Renal cortical epithelial cell (primary cell): ENCODE results near the gene MAPK1. TPM values are rescaled to one million over a fixed set of nuclear protein-coding genes. Genes with fewer than 3 reads are reported as not detected.
"Not testable (repeated sequence)": the region's sequence is repeated elsewhere in the genome, so short reads cannot be mapped to it uniquely, and the experiment has no call there.

Experiments used
- DNase-seq: peaks from one replicate; pipeline ENCODE4 v3.0.0-alpha.2; 2011; ENCODE audit warnings: low read depth
- total RNA-seq: library from RNA; depleted of rRNA; stranded (reverse); fragments of >200 nt; gene quantifications from 2 replicates; pipeline ENCODE4 v1.2.3, GENCODE V29; 2014

Gene MAPK1
- total RNA-seq, 1 donor from 2014 or later, result 93.1 TPM

DNA sequence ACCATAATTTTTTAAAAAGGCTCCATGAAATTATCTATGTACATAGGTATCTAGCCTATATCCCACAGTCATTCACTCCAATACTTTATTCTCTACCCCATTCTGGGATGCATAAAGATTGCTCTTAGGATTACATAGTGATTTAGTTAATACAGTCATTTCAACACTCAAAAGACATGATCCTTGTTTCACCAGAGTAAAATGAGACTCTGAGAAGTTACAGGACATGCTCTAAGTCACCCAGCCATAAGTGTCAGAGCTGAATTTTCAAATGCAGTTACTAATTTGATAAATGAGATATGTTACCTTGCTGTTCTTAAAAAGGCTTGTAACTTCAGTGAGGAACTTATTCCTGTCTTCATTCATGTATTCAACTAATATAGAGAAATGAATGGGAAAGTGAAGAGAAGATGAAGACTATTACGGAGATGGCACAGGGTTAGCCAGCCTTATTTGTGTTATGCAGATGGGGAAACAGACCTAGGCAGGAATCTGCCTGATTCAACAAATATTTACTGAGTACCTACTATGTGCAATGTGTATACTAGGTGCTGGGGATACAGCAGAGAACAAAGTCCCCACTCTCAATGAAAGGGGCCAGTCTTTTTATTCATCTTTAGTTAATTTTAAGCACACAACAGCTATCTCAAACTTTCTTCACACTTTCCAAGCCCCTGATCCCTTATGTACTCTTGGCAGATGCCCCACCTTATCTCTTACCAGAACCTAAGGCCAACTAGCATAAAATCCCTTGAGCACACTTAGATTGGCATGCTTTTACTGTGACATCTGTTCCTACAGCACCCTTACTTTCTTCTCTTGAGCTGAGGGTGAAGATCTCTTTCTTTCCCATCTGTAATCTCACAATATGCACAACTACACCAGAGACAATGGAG is 21.6 kb downstream of the MAPK1 start:
- no peak for DNase-seq

GRCh38 chr22:21842946-21843345 is 24.5 kb downstream of the MAPK1 start:
- no peak for DNase-seq

DNA sequence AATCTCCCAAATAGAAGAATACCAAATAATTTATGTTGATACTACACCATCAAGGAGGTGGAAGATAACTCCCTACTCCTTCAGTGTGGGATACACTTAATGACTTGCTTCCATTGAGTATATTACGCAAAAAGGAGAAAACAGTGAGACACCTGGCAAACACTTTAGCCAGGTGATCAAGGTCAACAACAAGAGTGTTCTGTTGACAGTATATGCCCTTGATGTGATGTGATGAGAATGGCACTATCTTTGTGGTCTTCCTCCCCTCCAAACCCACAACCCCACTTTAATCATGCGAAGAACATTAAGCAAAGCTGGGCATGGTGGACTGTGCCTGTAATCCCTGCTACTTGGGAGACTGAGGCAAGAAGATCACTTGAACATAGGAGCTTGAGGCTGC is 26.0 kb downstream of the MAPK1 start:
- no peak for DNase-seq

DNA sequence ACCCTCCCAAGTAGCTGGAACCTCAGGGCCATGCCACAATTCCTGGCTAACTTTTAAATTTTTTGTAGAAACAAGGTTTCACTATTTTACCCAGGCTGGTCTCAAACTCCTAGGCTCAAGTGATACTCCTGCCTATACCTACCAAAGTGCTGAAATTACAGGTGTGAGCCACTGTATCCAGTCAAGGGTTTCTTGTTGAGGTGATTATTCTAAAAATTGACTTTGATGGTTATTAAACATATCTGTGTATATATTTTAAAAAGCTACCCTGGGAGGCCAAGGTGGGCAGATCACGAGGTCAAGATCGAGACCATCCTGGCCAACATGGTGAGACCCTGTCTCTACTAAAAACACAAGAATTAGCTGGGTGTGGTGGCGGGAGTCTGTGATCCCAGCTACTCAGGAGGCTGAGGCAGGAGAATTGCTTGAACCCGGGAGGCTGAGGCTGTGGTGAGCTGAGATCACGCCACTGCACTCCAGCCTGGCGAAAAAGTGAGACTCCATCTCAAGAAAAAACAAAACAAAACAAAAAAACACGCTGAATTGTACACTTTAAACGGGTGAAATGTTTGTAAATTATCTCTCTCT is 27.1 kb downstream of the MAPK1 start:
- no peak for DNase-seq

DNA sequence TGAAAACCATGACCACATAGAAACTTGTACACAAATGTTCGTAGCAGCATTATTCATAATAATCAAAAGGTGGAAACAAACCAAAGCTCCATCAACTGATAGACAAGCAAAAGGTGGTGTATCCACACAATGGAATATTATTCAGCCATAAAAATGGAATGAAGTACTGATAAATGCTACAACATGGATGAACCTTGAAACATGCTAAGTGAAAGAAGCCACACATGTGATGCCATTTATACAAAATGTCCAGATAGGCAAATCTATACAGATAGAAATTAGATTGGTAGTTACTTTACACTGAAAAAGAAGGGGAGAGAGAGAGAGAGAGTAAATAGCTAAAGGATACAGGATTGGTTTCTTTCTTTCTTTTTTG is 27.7 kb downstream of the MAPK1 start:
- DNase-seq, result no peak

DNA sequence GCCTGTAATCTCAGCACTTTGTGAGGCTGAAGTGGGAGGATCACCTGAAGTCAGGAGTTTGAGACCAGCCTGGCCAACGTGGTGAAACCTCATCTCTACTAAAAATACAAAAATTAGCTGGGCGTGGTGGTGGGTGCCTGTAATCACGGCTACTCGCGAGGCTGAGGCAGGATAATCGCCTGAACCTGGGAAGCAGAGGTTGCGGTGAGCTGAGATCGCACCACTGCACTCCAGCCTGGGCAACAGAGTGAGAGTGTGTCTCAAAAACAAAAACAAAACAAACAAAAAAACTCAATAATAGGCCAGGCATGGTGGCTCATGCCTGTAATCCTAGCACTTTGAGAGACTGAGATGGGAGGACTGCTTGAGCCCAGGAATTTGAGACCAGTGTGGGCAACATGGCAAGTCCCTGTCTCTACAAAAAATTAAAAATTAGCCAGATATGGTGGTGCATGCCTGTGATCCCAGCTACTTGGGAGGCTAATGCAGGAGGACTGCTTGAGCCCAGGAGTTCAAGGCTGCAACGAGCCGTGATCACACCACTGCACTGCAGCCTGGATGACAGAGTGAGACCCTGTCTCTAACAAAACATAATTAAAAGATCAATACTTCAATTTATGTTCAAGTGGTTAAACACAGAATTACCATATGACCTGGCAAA is 28.2 kb downstream of the MAPK1 start:
- DNase-seq, result not testable (repeated sequence)

GRCh38 chr22:21837248-21837979 is 30.0 kb downstream of the MAPK1 start:
- DNase-seq, result peak; percentile 45

GRCh38 chr22:21836486-21836885 is 31.0 kb downstream of the MAPK1 start:
- not testable (repeated sequence) for DNase-seq

DNA sequence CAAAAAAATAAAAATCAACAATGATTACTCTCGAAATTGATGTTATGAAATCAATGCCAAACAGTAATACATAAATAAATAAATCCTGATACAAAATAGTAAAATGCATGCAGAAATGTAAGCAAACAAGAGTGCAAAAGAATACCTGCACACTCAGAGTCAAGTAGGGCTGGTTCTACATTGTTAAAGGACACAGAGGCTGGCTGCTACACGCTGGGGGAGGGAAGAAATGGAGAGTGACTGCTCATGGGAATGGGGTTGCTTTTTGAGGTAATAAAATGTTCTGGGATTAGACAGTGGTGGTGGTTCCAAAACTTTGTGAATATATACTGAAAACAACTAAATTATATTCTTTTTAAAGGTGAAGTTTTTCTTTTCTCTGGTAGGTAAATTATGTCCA is 32.1 kb downstream of the MAPK1 start:
- no peak for DNase-seq

DNA sequence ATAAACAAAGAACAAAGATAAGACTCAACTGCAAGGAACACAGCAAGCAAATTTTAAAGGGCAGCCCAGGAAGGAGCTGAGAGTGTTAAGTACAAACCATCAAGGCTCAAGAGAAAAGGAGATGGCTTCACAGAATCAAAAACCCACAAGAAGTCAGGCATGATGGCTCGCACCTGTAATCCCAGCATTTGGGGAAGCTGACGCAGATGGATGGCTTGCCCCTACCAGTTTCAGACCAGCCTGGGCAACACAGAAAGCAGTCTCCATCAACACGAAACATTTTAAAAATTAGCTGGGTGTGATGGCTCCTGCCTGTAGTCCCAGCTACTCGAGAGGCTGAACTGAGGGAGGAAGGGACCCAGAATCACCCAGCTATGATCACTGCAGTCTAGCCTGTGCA is 32.6 kb downstream of the MAPK1 start:
- DNase-seq, result no peak

- DNase-seq, result no peak
These were observed 34.9 kb downstream of the MAPK1 start for GRCh38 chr22:21832291-21833290.

DNA sequence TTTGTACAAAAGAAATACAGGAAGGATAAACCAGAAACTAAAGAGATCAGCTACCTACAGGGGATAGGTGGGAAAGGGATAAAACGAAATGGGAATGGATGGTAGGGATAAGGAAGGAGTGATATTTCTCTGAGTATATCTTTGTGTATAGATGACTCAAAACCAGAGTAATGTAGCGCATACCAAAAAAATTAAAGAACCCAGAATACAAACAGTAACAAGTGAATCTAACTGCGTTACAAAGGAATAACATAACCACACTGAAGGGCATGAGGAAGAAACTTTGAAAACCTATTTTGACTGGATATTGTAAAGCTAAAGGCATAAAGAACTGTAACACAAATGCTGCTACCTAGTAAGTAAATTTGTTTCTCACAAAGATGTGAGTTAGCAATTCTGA is 37.9 kb downstream of the MAPK1 start:
- no peak for DNase-seq

- no peak for DNase-seq
These were observed 39.2 kb downstream of the MAPK1 start for GRCh38 chr22:21828268-21828638.

DNA sequence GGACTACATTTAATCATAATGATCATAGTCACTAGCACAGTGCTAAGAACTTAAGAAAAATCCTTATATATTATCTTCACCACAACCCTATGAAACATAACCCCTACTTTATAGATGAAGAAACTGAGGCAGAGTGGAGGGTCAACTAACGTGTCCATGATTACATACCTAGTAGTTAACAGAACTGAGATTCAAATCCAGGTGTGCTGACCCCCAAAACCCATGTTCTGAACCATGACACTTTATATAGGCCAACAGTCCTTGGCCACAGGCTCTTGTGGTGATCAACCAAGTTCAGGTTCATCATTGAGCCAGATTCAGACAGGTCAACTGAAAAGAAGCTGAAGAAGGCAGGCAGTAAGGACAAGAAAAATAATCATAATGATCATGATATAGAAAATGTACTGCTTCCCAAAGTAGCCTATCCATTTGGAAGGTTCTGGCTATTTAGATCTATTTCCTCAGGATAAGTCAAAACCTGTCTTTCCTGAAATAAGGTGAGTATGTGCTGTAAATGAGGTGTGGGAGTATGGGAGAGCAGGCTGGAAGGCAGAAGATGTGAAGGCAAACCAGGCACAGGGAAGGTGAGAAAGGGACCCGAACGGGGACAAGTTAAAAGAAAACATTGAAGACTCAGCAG is 39.7 kb downstream of the MAPK1 start:
- DNase-seq, result no peak

DNA sequence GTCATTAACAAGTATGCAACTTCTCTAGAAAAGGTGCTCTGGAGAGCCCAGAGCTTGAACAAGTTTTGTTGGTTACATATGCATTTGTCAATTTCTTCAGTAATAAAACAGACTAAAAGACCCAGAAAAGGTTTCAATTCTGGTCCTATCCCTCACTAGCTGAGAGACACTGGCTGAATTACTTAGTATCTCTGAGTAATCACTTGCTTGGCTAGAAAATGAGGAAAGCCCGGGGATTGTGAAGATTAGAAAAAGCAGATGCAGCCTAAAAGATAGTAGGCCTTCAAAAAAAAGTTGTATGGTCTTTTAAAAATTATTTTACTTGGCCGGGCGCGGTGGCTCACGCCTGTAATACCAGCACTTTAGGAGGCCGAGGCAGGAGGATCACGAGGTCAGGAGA is 41.2 kb downstream of the MAPK1 start:
- no peak for DNase-seq

DNA sequence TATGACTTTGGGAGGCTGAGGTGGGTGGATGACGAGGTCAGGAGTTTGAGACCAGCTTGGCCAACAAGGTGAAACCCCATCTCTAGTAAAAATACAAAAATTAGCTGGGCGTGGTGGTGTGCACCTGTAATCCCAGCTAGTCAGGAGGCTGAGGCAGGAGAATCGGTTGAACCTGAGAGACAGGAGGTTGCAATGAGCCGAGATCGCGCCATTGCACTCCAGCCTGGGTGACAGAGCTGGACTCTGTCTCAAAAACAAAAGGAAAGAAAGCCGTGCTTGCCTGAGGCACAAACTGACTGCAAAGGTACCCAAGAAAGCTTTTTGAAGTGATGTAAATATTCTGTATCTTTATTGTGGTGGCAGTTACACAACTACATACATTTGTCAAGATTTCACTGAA is 42.5 kb downstream of the MAPK1 start:
- not testable (repeated sequence) for DNase-seq

DNA sequence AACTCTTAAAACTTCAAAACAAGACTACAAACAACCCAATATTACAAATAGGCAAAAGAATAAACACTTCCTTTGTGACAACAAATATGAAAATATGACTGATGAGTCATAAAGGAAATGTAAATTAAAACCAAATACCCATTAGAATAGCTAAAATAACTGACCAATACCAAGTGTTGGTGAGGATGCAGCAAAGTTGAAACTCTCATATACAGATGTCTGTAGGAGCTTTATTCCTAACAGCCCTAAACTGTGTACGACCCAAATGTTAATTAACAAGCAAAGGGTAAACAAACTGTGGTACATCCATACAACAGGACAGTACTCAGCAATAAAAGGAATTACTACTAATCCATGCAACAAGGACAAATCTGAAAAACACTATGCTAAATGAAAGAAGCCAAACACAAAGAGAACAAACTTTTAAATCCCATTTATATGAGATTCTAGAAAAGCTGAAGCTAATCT is 43.0 kb downstream of the MAPK1 start:
- DNase-seq, result no peak

- DNase-seq, result no peak
These were observed 43.6 kb downstream of the MAPK1 start for GRCh38 chr22:21823740-21824444.

DNA sequence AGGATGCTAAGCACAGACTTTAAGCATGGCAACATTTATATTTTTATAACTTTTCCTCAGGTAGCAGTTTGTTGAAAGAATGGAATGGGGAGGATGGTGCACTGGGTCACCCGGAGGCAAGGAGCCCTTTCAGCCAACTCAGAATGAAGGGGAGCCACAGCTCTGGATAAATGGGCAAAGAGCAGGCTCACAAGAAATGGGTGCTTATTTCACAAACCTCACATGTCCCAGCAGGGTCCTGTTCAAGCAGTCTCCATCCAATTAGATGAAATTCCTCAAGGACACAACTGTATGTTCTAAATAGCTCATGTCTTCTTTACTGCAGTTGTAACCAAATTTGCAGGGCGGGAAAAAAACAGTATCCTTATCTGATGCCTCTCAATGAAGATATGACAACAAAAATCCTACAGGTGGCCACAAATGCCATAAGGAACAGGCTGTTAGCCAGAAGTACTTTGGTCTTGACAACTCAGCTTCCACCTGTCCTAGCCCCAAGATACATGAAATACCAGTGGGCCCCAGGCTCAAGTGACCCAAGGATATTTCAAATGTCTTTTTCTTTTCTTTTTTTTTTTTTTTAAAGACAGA is 48.2 kb downstream of the MAPK1 start:
- DNase-seq, result no peak
